Measurements from ENCODE around the gene CCDC57. TPM values are rescaled to one million over a fixed set of nuclear protein-coding genes. Genes with fewer than 3 reads are reported as not detected.
"Not testable (repeated sequence)": the region's sequence is repeated elsewhere in the genome, so short reads cannot be mapped to it uniquely, and the experiment has no call there.

Gene CCDC57
- total RNA-seq, 1 donor from 2014 or later: 10.8 TPM

DNA sequence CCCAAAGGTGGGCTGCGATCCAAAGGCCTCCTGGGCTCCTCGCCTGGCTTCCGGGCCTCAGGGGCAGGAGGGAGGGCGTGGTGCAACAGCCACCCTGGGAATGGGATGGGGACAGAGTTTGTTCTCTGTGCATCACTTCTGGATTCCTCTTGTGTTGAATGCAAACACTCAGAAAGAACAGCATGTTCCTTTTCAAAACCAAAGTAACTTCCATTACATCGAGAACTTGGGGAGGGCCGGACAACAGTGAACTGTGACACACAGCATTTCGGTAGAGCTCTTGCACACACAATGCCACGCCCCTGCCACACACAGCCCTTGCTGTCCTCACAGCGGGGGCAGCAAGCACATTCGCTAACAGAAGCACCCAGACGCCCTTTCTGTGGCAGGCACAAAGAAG lies 78.5 kb downstream of the CCDC57 start:
- Histone ChIP-seq H3K4me3 (ENCODE audit: low read depth, low read length) (peak overlapping the region; percentile 3), H3K36me3 (ENCODE audit: control insufficient read depth, insufficient read depth, low read length) (no peaks in the 10 kb centered on the region), H3K27me3 (ENCODE audit: control insufficient read depth, insufficient read depth, low read length) (no peaks in the 10 kb centered on the region)
- DNase-seq (ENCODE audit: low read depth) (peak; percentile 66), FAIRE-seq (no peak)
- TF ChIP-seq CTCF (IDR thresholded peaks at IDR 0.05; ENCODE audit: insufficient read depth, low read length, severe bottlenecking): no peak

GRCh38 chr17:82133166-82133953 lies 79.3 kb downstream of the CCDC57 start:
- not testable (repeated sequence) for H3K36me3 ChIP-seq (ENCODE audit: control insufficient read depth, insufficient read depth, low read length); H3K4me3 ChIP-seq (ENCODE audit: low read depth, low read length); FAIRE-seq; H3K27me3 ChIP-seq (ENCODE audit: control insufficient read depth, insufficient read depth, low read length)
- peak; percentile 88 for DNase-seq (ENCODE audit: low read depth)

GRCh38 chr17:82129095-82129494 lies 83.5 kb downstream of the CCDC57 start:
- Histone ChIP-seq H3K36me3 (ENCODE audit: control insufficient read depth, insufficient read depth, low read length) (no peaks in the 10 kb centered on the region), H3K4me3 (ENCODE audit: low read depth, low read length) (no peak overlapping the region), H3K27me3 (ENCODE audit: control insufficient read depth, insufficient read depth, low read length) (no peaks in the 10 kb centered on the region)
- DNase-seq (ENCODE audit: low read depth) (no peak), FAIRE-seq (peak; percentile 18)
- TF ChIP-seq CTCF (IDR thresholded peaks at IDR 0.05; ENCODE audit: insufficient read depth, low read length, severe bottlenecking): peak; percentile 20

DNA sequence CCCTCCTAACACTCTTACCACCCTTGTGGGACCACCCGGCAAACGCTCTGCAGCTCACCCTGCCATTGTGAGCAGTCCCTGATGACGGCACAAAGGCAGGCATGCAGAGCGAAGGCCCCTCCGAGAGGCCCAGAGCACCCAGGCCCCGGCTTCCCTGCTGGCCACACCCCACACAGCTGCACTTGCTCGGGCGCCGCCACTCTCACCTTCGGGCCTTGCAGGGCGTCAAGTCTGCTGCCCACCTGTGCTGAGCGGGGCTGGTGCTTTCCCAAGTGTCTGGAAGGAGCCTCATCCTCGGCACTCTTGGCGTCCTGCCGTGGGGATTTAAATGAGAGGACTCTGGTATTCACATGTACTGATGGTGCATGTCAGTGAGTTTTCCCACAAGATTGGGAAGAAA lies 84.4 kb downstream of the CCDC57 start:
- no peaks in the 10 kb centered on the region for H3K27me3 ChIP-seq (ENCODE audit: control insufficient read depth, insufficient read depth, low read length)
- no peaks in the 10 kb centered on the region for H3K36me3 ChIP-seq (ENCODE audit: control insufficient read depth, insufficient read depth, low read length)
- DNase-seq (ENCODE audit: low read depth) (no peak), FAIRE-seq (no peak)
- H3K4me3 ChIP-seq (ENCODE audit: low read depth, low read length): no peak overlapping the region
- TF ChIP-seq CTCF (IDR thresholded peaks at IDR 0.05; ENCODE audit: insufficient read depth, low read length, severe bottlenecking): no peak

- H3K4me3 ChIP-seq (ENCODE audit: low read depth, low read length): no peak overlapping the region
- TF ChIP-seq CTCF (IDR thresholded peaks at IDR 0.05; ENCODE audit: insufficient read depth, low read length, severe bottlenecking): no peak
- H3K27me3 ChIP-seq (ENCODE audit: control insufficient read depth, insufficient read depth, low read length): no peaks in the 10 kb centered on the region
- H3K36me3 ChIP-seq (ENCODE audit: control insufficient read depth, insufficient read depth, low read length): no peaks in the 10 kb centered on the region
- DNase-seq (ENCODE audit: low read depth) (no peak), FAIRE-seq (no peak)
Measured at GRCh38 chr17:82127704-82128103, 84.9 kb downstream of the CCDC57 start.

- TF ChIP-seq CTCF (IDR thresholded peaks at IDR 0.05; ENCODE audit: insufficient read depth, low read length, severe bottlenecking): no peak
- DNase-seq (ENCODE audit: low read depth) (no peak), FAIRE-seq (no peak)
- no peaks in the 10 kb centered on the region for H3K27me3 ChIP-seq (ENCODE audit: control insufficient read depth, insufficient read depth, low read length)
- H3K36me3 ChIP-seq (ENCODE audit: control insufficient read depth, insufficient read depth, low read length): no peaks in the 10 kb centered on the region
- no peak overlapping the region for H3K4me3 ChIP-seq (ENCODE audit: low read depth, low read length)
Measured at GRCh38 chr17:82127315-82127595, 85.4 kb downstream of the CCDC57 start.

Measured in bronchial epithelial cell (primary cell).